Astrocyte of the cerebellum (primary cell): ENCODE data around the gene FAM193A.
"Not testable (repeated sequence)": the region's sequence is repeated elsewhere in the genome, so short reads cannot be mapped to it uniquely, and the experiment has no call there.

Experiments used
- DNase-seq: peaks from one replicate; pipeline ENCODE4 v3.0.0-alpha.2; 2011; ENCODE audit warnings: low read depth
- H3K4me3 ChIP-seq: 2 replicates; pipeline ENCODE4 v1.5.1; 2011; ENCODE audit warnings: mild to moderate bottlenecking, low read depth, low read length, moderate library complexity
- CTCF ChIP-seq: IDR thresholded peaks from 2 replicates; pipeline ENCODE4 v1.5.1; 2012; ENCODE audit warnings: low read length, low read depth, moderate library complexity, mild to moderate bottlenecking; ENCODE audit errors: missing control alignments
- in situ Hi-C: cut with HindIII; loops from 2 replicates; pipeline ENCODE4 v1.10.0; 2017; ENCODE audit warnings: low sequenced_read_pairs

FAM193A gene

DNA sequence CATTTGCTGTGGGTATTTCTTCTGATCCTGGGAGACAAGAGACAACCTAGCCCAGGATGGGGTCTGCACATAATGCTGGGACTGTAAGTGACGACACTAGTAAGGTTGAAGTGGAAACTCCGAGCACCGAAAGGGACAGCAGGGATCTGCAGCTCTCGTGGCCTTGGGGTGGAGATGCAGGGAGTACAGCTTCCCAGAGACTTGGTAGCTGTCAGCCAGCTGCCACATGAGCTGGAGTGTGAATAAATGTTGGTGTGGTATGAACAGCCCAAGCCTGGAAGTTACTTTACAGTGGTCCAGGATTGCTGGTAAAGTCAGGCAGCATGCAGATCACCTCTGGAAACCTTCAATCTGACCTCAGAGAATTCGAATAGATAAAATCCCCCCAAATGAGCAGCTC, 97.6 kb downstream of the FAM193A start:
- TF ChIP-seq CTCF, result no peak
- in situ Hi-C loops, result loop anchor here (5.0 to 10.0 kb wide), 4 partner anchors 43 to 389 kb away; partner anchors contain the start of genes HAUS3 and POLN
- no peak for DNase-seq

GRCh38 chr4:2636331-2636730, 99.9 kb downstream of the FAM193A start:
- in situ Hi-C loops, result loop anchor here (10.0 kb wide), 1 partner anchor 392 kb away; the partner anchor contains the start of genes HAUS3 and POLN
- DNase-seq, result no peak
- no peak overlapping the region for H3K4me3 ChIP-seq
- TF ChIP-seq CTCF, result no peak

More for the DNA sequence above, 97.6 kb downstream of the FAM193A start:
- no peak overlapping the region for H3K4me3 ChIP-seq

GRCh38 chr4:2636994-2637393, 100.5 kb downstream of the FAM193A start:
- not testable (repeated sequence) for H3K4me3 ChIP-seq, DNase-seq
- in situ Hi-C loops, result loop anchor here (10.0 kb wide), 1 partner anchor 392 kb away; the partner anchor contains the start of genes HAUS3 and POLN

DNA sequence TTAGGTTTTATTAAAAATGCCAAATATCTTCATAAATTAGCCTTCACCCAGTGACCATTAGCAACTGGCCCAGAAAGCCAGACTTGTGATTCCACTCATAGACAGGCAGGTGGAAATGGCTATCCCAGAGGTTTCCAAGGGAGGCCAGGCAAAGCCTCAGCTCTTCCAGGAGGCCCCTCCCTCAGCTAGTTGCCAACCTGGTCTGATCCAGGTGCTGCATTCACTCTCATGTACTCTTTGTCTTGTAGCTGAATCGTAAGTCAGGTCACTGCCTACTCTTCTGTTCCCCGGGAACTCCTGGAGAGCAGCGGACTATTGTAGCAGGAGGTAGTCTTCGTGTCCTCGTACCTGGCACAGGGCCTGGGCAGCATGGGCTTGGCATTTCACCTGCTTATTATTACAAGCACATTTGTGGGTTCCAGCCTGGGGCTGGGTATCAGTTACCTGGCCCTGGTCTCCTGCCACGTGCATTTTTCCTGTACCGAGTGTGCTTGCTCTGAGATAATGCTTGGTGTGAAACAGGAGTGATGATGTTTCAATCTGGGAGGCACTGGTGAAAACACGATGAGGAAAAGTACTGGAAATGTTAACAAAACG, 101.6 kb downstream of the FAM193A start:
- no peak overlapping the region for H3K4me3 ChIP-seq
- DNase-seq, result no peak
- in situ Hi-C loops, result loop anchor here (10.0 kb wide), 1 partner anchor 393 kb away; the partner anchor contains the start of genes HAUS3 and POLN
- no peak for TF ChIP-seq CTCF

- TF ChIP-seq CTCF, result no peak
- no peak overlapping the region for H3K4me3 ChIP-seq
- in situ Hi-C loops, result loop anchor here (10.0 kb wide), 1 partner anchor 394 kb away; the partner anchor contains the start of genes HAUS3 and POLN
- DNase-seq, result no peak
These were observed 102.3 kb downstream of the FAM193A start for GRCh38 chr4:2638730-2639129.

- in situ Hi-C loops, result no loop called here
- TF ChIP-seq CTCF, result no peak
These were observed 106.5 kb downstream of the FAM193A start for GRCh38 chr4:2642968-2643367.

GRCh38 chr4:2643555-2643954, 107.1 kb downstream of the FAM193A start:
- no peak overlapping the region for H3K4me3 ChIP-seq
- no peak for TF ChIP-seq CTCF
- in situ Hi-C loops, result no loop called here
- DNase-seq, result no peak

More at GRCh38 chr4:2642968-2643367, 106.5 kb downstream of the FAM193A start:
- no peak for DNase-seq
- H3K4me3 ChIP-seq, result no peak overlapping the region
